PFSK-1 (cell line): ENCODE data around the gene KIF15. TPM values are rescaled to one million over a fixed set of nuclear protein-coding genes. Genes with fewer than 3 reads are reported as not detected.

ENCODE experiments used
- FOXP2 ChIP-seq: optimal IDR thresholded peaks from 2 replicates; pipeline ENCODE3; 2011; ENCODE audit warnings: borderline replicate concordance, control low read depth, inconsistent platforms; ENCODE audit not compliant: insufficient read depth; ENCODE audit errors: extremely low read length, extremely low read depth
- POLR2AphosphoS5 ChIP-seq: IDR thresholded peaks from 2 replicates; pipeline ENCODE4 v1.6.1; 2012; ENCODE audit warnings: low read depth, mild to moderate bottlenecking, control low read depth, low read length, moderate library complexity
- REST ChIP-seq, 2 experiments: IDR thresholded peaks; 2 replicates each; pipeline versions ENCODE4 v1.6.1 to v1.8.0; 2011 to 2012; ENCODE audit warnings: low read depth in 2 of 2, low read length in 2 of 2, control low read depth in 1 of 2, inconsistent platforms in 1 of 2, mild to moderate bottlenecking in 1 of 2, moderate library complexity in 1 of 2; ENCODE audit not compliant: insufficient read depth in 1 of 2
- SIN3A ChIP-seq: IDR thresholded peaks from 2 replicates; pipeline ENCODE4 v1.6.1; 2012; ENCODE audit warnings: mild to moderate bottlenecking, low read length, moderate library complexity, borderline replicate concordance; ENCODE audit not compliant: insufficient read depth
- TAF1 ChIP-seq: IDR thresholded peaks from 2 replicates; pipeline ENCODE4 v1.6.1; 2012; ENCODE audit warnings: low read length, control low read depth, borderline replicate concordance; ENCODE audit not compliant: insufficient read depth
- polyA plus RNA-seq: library from polyadenylated mRNA; unstranded; fragments of >200 nt; gene quantifications from one replicate; pipeline ENCODE4 v1.2.1, GENCODE V29; 2012; ENCODE audit warnings: low read depth, missing spikeins; ENCODE audit not compliant: insufficient read length

The KIF15 gene, protein sequence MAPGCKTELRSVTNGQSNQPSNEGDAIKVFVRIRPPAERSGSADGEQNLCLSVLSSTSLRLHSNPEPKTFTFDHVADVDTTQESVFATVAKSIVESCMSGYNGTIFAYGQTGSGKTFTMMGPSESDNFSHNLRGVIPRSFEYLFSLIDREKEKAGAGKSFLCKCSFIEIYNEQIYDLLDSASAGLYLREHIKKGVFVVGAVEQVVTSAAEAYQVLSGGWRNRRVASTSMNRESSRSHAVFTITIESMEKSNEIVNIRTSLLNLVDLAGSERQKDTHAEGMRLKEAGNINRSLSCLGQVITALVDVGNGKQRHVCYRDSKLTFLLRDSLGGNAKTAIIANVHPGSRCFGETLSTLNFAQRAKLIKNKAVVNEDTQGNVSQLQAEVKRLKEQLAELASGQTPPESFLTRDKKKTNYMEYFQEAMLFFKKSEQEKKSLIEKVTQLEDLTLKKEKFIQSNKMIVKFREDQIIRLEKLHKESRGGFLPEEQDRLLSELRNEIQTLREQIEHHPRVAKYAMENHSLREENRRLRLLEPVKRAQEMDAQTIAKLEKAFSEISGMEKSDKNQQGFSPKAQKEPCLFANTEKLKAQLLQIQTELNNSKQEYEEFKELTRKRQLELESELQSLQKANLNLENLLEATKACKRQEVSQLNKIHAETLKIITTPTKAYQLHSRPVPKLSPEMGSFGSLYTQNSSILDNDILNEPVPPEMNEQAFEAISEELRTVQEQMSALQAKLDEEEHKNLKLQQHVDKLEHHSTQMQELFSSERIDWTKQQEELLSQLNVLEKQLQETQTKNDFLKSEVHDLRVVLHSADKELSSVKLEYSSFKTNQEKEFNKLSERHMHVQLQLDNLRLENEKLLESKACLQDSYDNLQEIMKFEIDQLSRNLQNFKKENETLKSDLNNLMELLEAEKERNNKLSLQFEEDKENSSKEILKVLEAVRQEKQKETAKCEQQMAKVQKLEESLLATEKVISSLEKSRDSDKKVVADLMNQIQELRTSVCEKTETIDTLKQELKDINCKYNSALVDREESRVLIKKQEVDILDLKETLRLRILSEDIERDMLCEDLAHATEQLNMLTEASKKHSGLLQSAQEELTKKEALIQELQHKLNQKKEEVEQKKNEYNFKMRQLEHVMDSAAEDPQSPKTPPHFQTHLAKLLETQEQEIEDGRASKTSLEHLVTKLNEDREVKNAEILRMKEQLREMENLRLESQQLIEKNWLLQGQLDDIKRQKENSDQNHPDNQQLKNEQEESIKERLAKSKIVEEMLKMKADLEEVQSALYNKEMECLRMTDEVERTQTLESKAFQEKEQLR (N-terminal part only)
- 1.9 TPM for polyA plus RNA-seq

GRCh38 chr3:44761424-44762169 lies at the start of gene KIF15, which contains the start of gene KIAA1143:
Gene KIF15 (plus strand): TSS chr3:44761794. CDS start chr3:44761866, 72 bp downstream.
Gene KIAA1143 (minus strand): TSS chr3:44761619. CDS start chr3:44761602, 17 bp downstream.
- TF ChIP-seq POLR2AphosphoS5 (no peak; the same call in none of the 2 replicates), FOXP2 (peak; percentile 89), TAF1 (peak; percentile 58; the same call in 1 of the 2 replicates), SIN3A (peak; percentile 65; the same call in 1 of the 2 replicates), REST (IDR thresholded peaks at IDR 0.05; ENCODE audit: insufficient read depth in 1 of 2, low read depth in 2 of 2, low read length in 2 of 2) (no peak)

GRCh38 chr3:44712455-44713075 lies 49.0 kb upstream of the KIF15 start, which contains the start of gene ZNF502:
Gene ZNF502 (plus strand): TSS chr3:44712660. CDS start chr3:44720262, 7,602 bp downstream.
- TF ChIP-seq POLR2AphosphoS5: peak; percentile 73; the same call in 1 of the 2 replicates
- no peak for TF ChIP-seq FOXP2
- TF ChIP-seq REST (IDR thresholded peaks at IDR 0.05; ENCODE audit: insufficient read depth in 1 of 2, low read depth in 2 of 2, low read length in 2 of 2): peak; percentile 39 to 49; a peak in 2 of 4 replicates

DNA sequence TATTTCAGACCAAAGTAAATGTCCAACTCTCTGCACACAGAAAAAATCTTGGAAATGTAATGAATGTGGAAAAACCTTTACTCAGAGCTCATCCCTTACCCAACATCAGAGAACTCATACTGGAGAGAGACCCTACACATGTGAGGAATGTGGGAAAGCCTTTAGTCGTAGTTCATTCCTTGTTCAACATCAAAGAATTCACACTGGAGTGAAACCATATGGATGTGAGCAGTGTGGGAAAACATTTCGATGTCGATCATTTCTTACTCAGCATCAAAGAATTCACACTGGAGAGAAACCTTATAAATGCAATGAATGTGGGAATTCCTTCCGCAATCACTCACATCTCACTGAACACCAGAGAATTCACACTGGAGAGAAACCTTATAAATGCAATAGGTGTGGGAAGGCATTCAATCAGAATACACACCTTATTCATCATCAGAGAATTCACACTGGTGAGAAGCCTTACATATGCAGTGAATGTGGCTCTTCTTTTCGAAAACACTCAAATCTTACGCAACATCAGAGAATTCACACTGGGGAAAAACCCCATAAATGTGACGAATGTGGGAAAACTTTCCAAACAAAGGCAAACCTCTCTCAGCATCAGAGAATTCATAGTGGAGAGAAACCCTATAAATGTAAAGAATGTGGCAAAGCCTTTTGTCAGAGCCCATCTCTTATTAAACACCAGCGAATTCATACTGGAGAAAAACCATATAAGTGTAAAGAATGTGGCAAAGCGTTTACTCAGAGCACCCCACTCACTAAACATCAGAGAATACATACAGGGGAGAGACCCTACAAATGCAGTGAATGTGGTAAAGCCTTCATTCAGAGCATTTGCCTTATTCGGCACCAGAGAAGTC lies 40.1 kb upstream of the KIF15 start:
- TF ChIP-seq REST (IDR thresholded peaks at IDR 0.05; ENCODE audit: insufficient read depth in 1 of 2, low read depth in 2 of 2, low read length in 2 of 2) (no peak), POLR2AphosphoS5 (no peak), SIN3A (no peak), TAF1 (no peak), FOXP2 (no peak)
